ENCODE results near the gene KRTAP19-4. TPM values are rescaled to one million over a fixed set of nuclear protein-coding genes. Genes with fewer than 3 reads are reported as not detected.

KRTAP19-4 gene
- polyA plus RNA-seq, 1 donor from 2014 or later, result not detected

DNA sequence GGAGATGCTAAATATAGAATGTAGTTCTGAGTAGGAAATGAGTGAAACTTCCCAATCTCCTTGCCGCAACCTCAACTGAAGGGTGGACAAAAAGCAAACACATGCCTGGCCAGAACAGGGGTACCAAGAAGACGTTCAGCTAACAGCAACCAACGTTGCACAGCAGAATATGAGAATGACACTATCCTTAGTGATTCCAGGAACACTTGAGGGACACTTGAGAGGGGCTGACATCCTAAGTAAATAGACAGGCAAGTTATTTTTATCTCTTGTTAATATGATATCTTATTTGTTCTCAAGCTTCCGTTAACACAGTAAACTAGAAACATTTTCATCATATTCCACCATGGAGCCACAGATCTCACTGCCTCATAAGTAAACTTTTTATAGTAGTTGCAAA lies 17.7 kb downstream of the KRTAP19-4 start:
- TF ChIP-seq SMC3 (conservative IDR thresholded peaks at IDR 0.05; ENCODE audit: poor library complexity), result no peak
- TF ChIP-seq, protein P1, sequence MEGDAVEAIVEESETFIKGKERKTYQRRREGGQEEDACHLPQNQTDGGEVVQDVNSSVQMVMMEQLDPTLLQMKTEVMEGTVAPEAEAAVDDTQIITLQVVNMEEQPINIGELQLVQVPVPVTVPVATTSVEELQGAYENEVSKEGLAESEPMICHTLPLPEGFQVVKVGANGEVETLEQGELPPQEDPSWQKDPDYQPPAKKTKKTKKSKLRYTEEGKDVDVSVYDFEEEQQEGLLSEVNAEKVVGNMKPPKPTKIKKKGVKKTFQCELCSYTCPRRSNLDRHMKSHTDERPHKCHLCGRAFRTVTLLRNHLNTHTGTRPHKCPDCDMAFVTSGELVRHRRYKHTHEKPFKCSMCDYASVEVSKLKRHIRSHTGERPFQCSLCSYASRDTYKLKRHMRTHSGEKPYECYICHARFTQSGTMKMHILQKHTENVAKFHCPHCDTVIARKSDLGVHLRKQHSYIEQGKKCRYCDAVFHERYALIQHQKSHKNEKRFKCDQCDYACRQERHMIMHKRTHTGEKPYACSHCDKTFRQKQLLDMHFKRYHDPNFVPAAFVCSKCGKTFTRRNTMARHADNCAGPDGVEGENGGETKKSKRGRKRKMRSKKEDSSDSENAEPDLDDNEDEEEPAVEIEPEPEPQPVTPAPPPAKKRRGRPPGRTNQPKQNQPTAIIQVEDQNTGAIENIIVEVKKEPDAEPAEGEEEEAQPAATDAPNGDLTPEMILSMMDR (IDR thresholded peaks at IDR 0.05; ENCODE audit: poor library complexity, severe bottlenecking), result no peak
- TF ChIP-seq, protein P2, sequence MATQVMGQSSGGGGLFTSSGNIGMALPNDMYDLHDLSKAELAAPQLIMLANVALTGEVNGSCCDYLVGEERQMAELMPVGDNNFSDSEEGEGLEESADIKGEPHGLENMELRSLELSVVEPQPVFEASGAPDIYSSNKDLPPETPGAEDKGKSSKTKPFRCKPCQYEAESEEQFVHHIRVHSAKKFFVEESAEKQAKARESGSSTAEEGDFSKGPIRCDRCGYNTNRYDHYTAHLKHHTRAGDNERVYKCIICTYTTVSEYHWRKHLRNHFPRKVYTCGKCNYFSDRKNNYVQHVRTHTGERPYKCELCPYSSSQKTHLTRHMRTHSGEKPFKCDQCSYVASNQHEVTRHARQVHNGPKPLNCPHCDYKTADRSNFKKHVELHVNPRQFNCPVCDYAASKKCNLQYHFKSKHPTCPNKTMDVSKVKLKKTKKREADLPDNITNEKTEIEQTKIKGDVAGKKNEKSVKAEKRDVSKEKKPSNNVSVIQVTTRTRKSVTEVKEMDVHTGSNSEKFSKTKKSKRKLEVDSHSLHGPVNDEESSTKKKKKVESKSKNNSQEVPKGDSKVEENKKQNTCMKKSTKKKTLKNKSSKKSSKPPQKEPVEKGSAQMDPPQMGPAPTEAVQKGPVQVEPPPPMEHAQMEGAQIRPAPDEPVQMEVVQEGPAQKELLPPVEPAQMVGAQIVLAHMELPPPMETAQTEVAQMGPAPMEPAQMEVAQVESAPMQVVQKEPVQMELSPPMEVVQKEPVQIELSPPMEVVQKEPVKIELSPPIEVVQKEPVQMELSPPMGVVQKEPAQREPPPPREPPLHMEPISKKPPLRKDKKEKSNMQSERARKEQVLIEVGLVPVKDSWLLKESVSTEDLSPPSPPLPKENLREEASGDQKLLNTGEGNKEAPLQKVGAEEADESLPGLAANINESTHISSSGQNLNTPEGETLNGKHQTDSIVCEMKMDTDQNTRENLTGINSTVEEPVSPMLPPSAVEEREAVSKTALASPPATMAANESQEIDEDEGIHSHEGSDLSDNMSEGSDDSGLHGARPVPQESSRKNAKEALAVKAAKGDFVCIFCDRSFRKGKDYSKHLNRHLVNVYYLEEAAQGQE (IDR thresholded peaks at IDR 0.05; ENCODE audit: borderline replicate concordance), result no peak
- no peak for TF ChIP-seq TAF1 (IDR thresholded peaks at IDR 0.05; ENCODE audit: low read depth)
- no peak for TF ChIP-seq EP300 (conservative IDR thresholded peaks at IDR 0.05; ENCODE audit: poor library complexity, severe bottlenecking)
- H3K9me3 ChIP-seq (ENCODE audit: low read length), result no peaks in the 10 kb centered on the region
- H3F3A ChIP-seq (ENCODE audit: insufficient read depth, low read length, poor library complexity, severe bottlenecking), result no peaks in the 10 kb centered on the region
- H3K4me3 ChIP-seq (ENCODE audit: low read length), result no peak overlapping the region
- no peak overlapping the region for H2AFZ ChIP-seq (ENCODE audit: low read depth, low read length)
- H3K9ac ChIP-seq (ENCODE audit: low read length), result no peak overlapping the region
- H3K27ac ChIP-seq (ENCODE audit: low read length), result no peak overlapping the region
- no peaks in the 10 kb centered on the region for H3K79me2 ChIP-seq (replicated peaks; ENCODE audit: insufficient read depth, low read length)
- H4K20me1 ChIP-seq (ENCODE audit: insufficient read depth), result no peaks in the 10 kb centered on the region
- H3K36me3 ChIP-seq (ENCODE audit: insufficient read depth, low read length), result no peaks in the 10 kb centered on the region
- no peaks in the 10 kb centered on the region for H3K27me3 ChIP-seq (ENCODE audit: insufficient read depth, low read depth, low read length)
- no peaks in the 10 kb centered on the region for H3K9me2 ChIP-seq (ENCODE audit: insufficient read depth, low read length)
- no peak overlapping the region for H3K4me2 ChIP-seq (ENCODE audit: low read length)

DNA sequence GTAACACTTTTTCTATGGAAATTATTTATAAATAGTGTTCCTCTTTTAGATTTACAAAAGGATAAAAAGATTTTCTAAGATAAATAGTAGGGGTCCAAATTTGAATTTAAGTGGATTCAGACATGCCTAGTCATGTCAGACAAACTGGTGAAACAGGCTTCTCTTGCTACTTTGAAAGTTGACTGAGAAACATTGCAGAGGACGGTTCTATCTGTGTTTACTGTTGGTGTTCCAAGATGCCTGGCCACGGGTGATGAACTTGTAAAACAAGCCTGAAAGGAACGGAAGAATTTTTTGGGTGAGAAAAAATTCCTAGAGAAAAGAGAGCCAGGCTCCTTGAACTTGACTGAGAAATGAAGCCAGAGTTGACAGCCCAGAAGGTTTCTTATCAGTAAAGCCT lies 19.0 kb downstream of the KRTAP19-4 start:
- Histone ChIP-seq H3F3A (ENCODE audit: insufficient read depth, low read length, poor library complexity, severe bottlenecking) (no peaks in the 10 kb centered on the region), H3K9ac (ENCODE audit: low read length) (no peak overlapping the region), H3K27ac (ENCODE audit: low read length) (no peak overlapping the region), H3K9me2 (ENCODE audit: insufficient read depth, low read length) (no peaks in the 10 kb centered on the region), H3K36me3 (ENCODE audit: insufficient read depth, low read length) (no peaks in the 10 kb centered on the region), H3K4me3 (ENCODE audit: low read length) (no peak overlapping the region), H3K4me2 (ENCODE audit: low read length) (no peak overlapping the region), H4K20me1 (ENCODE audit: insufficient read depth) (no peaks in the 10 kb centered on the region), H3K79me2 (replicated peaks; ENCODE audit: insufficient read depth, low read length) (no peaks in the 10 kb centered on the region), H2AFZ (ENCODE audit: low read depth, low read length) (no peak overlapping the region), H3K27me3 (ENCODE audit: insufficient read depth, low read depth, low read length) (no peaks in the 10 kb centered on the region), H3K9me3 (ENCODE audit: low read length) (no peaks in the 10 kb centered on the region)
- TF ChIP-seq EP300 (conservative IDR thresholded peaks at IDR 0.05; ENCODE audit: poor library complexity, severe bottlenecking), result no peak
- TF ChIP-seq POLR2AphosphoS5 (IDR thresholded peaks at IDR 0.05), result no peak
- no peak for TF ChIP-seq SMC3 (conservative IDR thresholded peaks at IDR 0.05; ENCODE audit: poor library complexity)
- no peak for TF ChIP-seq MXI1 (conservative IDR thresholded peaks at IDR 0.05; ENCODE audit: poor library complexity, severe bottlenecking)
- TF ChIP-seq, protein P1 (IDR thresholded peaks at IDR 0.05; ENCODE audit: poor library complexity, severe bottlenecking), result no peak
- TF ChIP-seq RAD21 (conservative IDR thresholded peaks at IDR 0.05), result no peak
- TF ChIP-seq EZH2 (IDR thresholded peaks at IDR 0.05; ENCODE audit: borderline replicate concordance, insufficient read depth, low read length, poor library complexity, severe bottlenecking), result no peak
- no peak for TF ChIP-seq TAF1 (IDR thresholded peaks at IDR 0.05; ENCODE audit: low read depth)
- TF ChIP-seq, protein P2 (IDR thresholded peaks at IDR 0.05; ENCODE audit: borderline replicate concordance), result no peak
